CD4-positive, alpha-beta memory T cell (primary cell): Measurements from ENCODE around the gene PSPH. TPM values are rescaled to one million over a fixed set of nuclear protein-coding genes. Genes with fewer than 3 reads are reported as not detected.

ENCODE experiments used
- CTCF ChIA-PET: fragments of 350-600 bp; sonication (Branson Sonifier 250); formaldehyde crosslinking; loops from one replicate; lab custom pipeline; 2021; ENCODE audit warnings: inconsistent platforms; ENCODE audit not compliant: partially characterized antibody; lab: Charles Lee
- POLR2A ChIA-PET: fragments of 350-600 bp; sonication (Branson Sonifier 250); formaldehyde crosslinking; loops from one replicate; lab custom pipeline; 2021; ENCODE audit not compliant: partially characterized antibody; lab: Charles Lee
- DNase-seq, 5 donors: peaks; one replicate each; pipeline versions ENCODE4 v3.0.0 to v3.0.0-alpha.2; 2020 to 2022; ENCODE audit warnings: mixed read lengths in 1 of 5
- H3K27ac ChIP-seq: one replicate; pipeline ENCODE4 v1.7.0; 2013; ENCODE audit warnings: low read depth, low read length
- H3K27me3 ChIP-seq: 2 replicates; pipeline ENCODE4 v1.7.0; 2013; ENCODE audit warnings: mild to moderate bottlenecking, low read length, moderate library complexity; ENCODE audit not compliant: insufficient read depth
- H3K36me3 ChIP-seq: 2 replicates; pipeline ENCODE4 v1.7.0; 2013; ENCODE audit warnings: mild to moderate bottlenecking, low read length, moderate library complexity; ENCODE audit not compliant: insufficient read depth
- H3K4me1 ChIP-seq: 2 replicates; pipeline ENCODE4 v1.7.0; 2013; ENCODE audit warnings: mild to moderate bottlenecking, low read length, moderate library complexity; ENCODE audit not compliant: insufficient read depth
- H3K4me3 ChIP-seq, 2 donors: one replicate each; pipeline ENCODE4 v1.7.0; 2013; ENCODE audit warnings: low read length in 2 of 2, mild to moderate bottlenecking in 1 of 2
- H3K9me3 ChIP-seq, 2 donors: one replicate each; pipeline ENCODE4 v1.7.0; 2013; ENCODE audit warnings: low read length in 2 of 2, control low read depth in 1 of 2; ENCODE audit not compliant: control insufficient read depth in 1 of 2
- H3K27ac Mint-ChIP-seq, 7 donors: one replicate each; pipeline ENCODE4 v1.8.0; 2020 to 2021; ENCODE audit warnings: mixed read lengths in 7 of 7, mild to moderate bottlenecking in 6 of 7, inconsistent platforms in 3 of 7, moderate library complexity in 3 of 7
- H3K27me3 Mint-ChIP-seq, 2 donors: one replicate each; pipeline ENCODE4 v1.8.0; 2020 to 2021; ENCODE audit warnings: mixed read lengths in 2 of 2
- H3K36me3 Mint-ChIP-seq, 2 donors: one replicate each; pipeline ENCODE4 v1.8.0; 2020 to 2021; ENCODE audit warnings: mixed read lengths in 2 of 2, inconsistent platforms in 1 of 2, mild to moderate bottlenecking in 1 of 2
- H3K4me1 Mint-ChIP-seq, 4 donors: one replicate each; pipeline ENCODE4 v1.8.0; 2020 to 2021; ENCODE audit warnings: mixed read lengths in 4 of 4, mild to moderate bottlenecking in 1 of 4
- H3K4me3 Mint-ChIP-seq, 8 donors: one replicate each; pipeline ENCODE4 v1.8.0; 2020 to 2021; ENCODE audit warnings: mixed read lengths in 8 of 8, mild to moderate bottlenecking in 7 of 8, moderate library complexity in 6 of 8, inconsistent platforms in 3 of 8
- H3K9me3 Mint-ChIP-seq, 8 donors: one replicate each; pipeline ENCODE4 v1.8.0; 2020 to 2021; ENCODE audit warnings: mixed read lengths in 8 of 8, mild to moderate bottlenecking in 5 of 8, inconsistent platforms in 3 of 8, moderate library complexity in 1 of 8
- intact Hi-C: fragments of 100-400 bp; cut with micrococcal nuclease; formaldehyde crosslinking; loops from one replicate; pipeline ENCODE4 v1.15.1; 2023
- polyA plus RNA-seq, 2 donors: library from polyadenylated mRNA; unstranded; fragments of 300-500 nt; fragmentation: Illumina TruSeq; gene quantifications; one replicate each; pipeline ENCODE4 v1.2.3, GENCODE V29; 2021
- total RNA-seq, 2 experiments: library from RNA; stranded (reverse); gene quantifications; one replicate each; pipeline ENCODE4 v1.2.3, GENCODE V29; 2021

Gene PSPH
- total and polyA plus RNA-seq, 4 experiments from 2014 or later = 2.1 to 8.0 (median 4.2) TPM

DNA sequence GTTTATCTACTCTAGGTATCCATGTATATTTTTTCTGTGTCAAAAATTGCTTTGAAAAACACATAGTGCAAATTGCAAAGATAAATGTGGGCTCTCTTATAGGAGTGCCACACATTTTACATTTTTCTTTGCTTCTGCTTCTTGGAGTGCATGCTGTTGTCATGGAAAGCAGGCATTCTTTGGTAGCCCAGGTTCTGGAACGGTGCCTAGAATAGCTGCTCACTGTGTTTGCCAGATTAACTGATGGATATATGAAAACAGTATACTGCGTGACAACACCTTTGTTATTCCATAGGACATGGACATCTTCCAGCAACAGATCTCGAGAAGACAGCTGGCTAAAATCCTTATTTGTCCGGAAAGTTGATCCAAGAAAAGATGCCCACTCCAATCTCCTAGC lies 73.4 kb downstream of the PSPH start:
- no peaks in the 10 kb centered on the region for H3K9me3 Mint-ChIP-seq
- H3K27ac ChIP-seq = no peak overlapping the region
- H3K9me3 ChIP-seq = no peaks in the 10 kb centered on the region
- ChIA-PET CTCF (interaction anchor here (1.3 to 4.3 kb wide), 2 partner anchors 13 to 23 kb away, joined by 4 to 20 read pairs; partner anchors contain the start of gene NIPSNAP2), POLR2A (no interaction called here)
- peaks cover 7 to 20% (median 11%) of the 10 kb centered on the region in 4 donors for H3K4me1 Mint-ChIP-seq
- intact Hi-C loops = no loop called here
- H3K27me3 Mint-ChIP-seq = no peaks in the 10 kb centered on the region
- no peak overlapping the region for H3K4me3 Mint-ChIP-seq
- no peaks in the 10 kb centered on the region for H3K27me3 ChIP-seq
- H3K4me3 ChIP-seq = no peak overlapping the region
- H3K36me3 ChIP-seq = peaks cover 31% of the 10 kb centered on the region
- H3K36me3 Mint-ChIP-seq = peaks cover 19 to 52% of the 10 kb centered on the region in 2 donors
- DNase-seq = no peak
- peak overlapping the region in 2 of 7 donors; percentile 4 to 79 for H3K27ac Mint-ChIP-seq
- no peaks in the 10 kb centered on the region for H3K4me1 ChIP-seq

DNA sequence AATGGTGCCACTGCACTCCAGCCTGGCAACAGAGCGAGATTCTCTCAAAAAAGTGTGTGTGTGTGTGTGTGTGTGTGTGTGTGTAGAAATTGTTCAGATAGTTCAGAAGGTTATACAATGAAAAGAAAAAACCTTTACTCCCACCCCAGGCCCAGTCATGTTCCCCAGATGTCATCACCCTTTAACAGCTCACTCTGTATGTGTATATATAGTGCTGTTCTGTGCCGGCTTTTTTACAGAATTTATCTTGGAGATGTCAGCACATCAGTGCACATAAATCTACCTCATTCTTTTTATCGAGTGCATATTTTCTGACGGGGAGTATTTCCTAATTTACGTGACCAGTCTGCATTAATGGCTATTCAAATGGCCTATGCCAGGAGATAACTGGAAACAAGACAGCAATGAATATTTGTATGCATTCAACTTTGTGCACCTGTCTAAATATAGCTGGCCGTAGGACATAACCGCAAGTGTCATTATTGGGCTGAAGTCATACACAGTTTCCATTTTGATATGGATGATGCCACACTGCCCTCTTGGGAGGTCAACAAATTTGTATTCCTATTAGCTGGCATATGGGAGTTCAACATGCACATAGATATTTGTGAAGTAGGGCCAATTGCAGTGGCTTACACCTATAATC lies 75.1 kb downstream of the PSPH start:
- CTCF ChIA-PET = no interaction called here
- Histone ChIP-seq H3K4me1 (peaks cover 2% of the 10 kb centered on the region), H3K27me3 (no peaks in the 10 kb centered on the region), H3K9me3 (no peaks in the 10 kb centered on the region), H3K4me3 (no peak overlapping the region), H3K36me3 (peaks cover 21% of the 10 kb centered on the region), H3K27ac (no peak overlapping the region)
- Mint-ChIP-seq H3K9me3 (no peaks in the 10 kb centered on the region), H3K4me1 (peaks cover 11 to 25% (median 14%) of the 10 kb centered on the region in 4 donors), H3K4me3 (no peak overlapping the region), H3K27ac (no peak overlapping the region), H3K27me3 (no peaks in the 10 kb centered on the region), H3K36me3 (peaks cover 16 to 42% of the 10 kb centered on the region in 2 donors)
- intact Hi-C loops = no loop called here
- no peak for DNase-seq
- POLR2A ChIA-PET = no interaction called here

DNA sequence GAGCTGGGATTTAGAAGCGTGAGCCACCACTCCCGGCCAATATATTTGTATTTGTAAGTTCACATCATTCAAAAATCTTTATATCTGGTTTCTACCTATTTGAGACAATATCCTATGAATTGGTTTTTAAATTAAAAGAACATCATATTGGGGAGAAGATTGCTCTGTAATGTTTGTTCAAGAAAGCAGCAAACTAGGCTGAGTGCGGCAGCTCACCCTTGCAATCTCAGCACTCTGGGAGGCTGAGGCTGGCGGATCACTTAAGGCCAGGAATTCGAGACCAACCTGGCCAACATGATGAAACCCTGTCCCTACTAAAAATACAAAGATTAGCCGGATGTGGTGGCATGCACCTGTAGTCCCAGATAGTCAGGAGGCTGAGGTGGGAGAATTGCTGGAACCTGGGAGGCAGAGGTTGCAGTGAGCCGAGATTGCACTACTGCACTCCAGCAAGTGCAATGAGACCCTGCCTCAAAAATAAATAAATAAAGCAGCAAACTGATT lies 77.4 kb downstream of the PSPH start:
- Histone ChIP-seq H3K27ac (no peak overlapping the region), H3K36me3 (peaks cover 7% of the 10 kb centered on the region), H3K27me3 (no peaks in the 10 kb centered on the region), H3K4me3 (no peak overlapping the region), H3K9me3 (no peaks in the 10 kb centered on the region), H3K4me1 (peaks cover 6% of the 10 kb centered on the region)
- Mint-ChIP-seq H3K4me3 (no peak overlapping the region), H3K36me3 (peaks cover 10 to 32% of the 10 kb centered on the region in 2 donors), H3K27ac (peak overlapping the region in 1 of 7 donors; percentile 4), H3K4me1 (peaks cover 26 to 42% (median 32%) of the 10 kb centered on the region in 4 donors), H3K9me3 (no peaks in the 10 kb centered on the region), H3K27me3 (no peaks in the 10 kb centered on the region)
- no peak for DNase-seq
- ChIA-PET POLR2A (no interaction called here), CTCF (interaction anchor here (1.1 to 1.4 kb wide), 2 partner anchors 10 to 17 kb away, joined by 3 to 4 read pairs; no protein-coding TSS in a partner anchor)
- intact Hi-C loops = no loop called here

DNA sequence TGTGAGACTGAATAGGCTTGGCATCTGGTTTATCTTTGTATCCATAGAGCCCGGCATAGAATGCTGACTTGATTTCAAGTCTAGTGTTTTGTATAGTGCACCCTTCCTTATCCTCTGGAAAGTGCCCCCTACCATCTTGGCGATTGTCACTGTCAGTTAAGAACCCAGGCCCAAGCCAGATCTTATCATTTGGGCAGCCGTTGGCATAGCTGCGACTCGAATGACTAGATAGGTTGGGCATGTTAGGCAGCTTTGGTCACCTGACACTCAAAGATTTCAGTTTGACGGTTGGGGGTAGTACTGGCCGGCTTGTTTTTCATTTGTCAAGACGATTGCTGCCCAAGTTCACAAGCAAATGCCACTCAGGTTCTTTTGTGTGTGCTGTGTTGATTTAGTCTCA lies 80.3 kb downstream of the PSPH start:
- POLR2A ChIA-PET = no interaction called here

GRCh38 chr7:55970561-55970960 lies 80.7 kb downstream of the PSPH start:
- intact Hi-C loops = no loop called here
- Histone ChIP-seq H3K36me3 (no peaks in the 10 kb centered on the region), H3K27ac (no peak overlapping the region), H3K4me1 (peaks cover 8% of the 10 kb centered on the region), H3K9me3 (no peaks in the 10 kb centered on the region), H3K4me3 (no peak overlapping the region), H3K27me3 (no peaks in the 10 kb centered on the region)
- DNase-seq = no peak
- Mint-ChIP-seq H3K4me3 (no peak overlapping the region), H3K36me3 (peaks cover 11 to 19% of the 10 kb centered on the region in 2 donors), H3K4me1 (peaks cover 31 to 56% (median 45%) of the 10 kb centered on the region in 4 donors), H3K27me3 (no peaks in the 10 kb centered on the region), H3K9me3 (peaks cover 0 to 2% (median 0%) of the 10 kb centered on the region in 8 donors), H3K27ac (peak overlapping the region in 3 of 7 donors; percentile 13 to 83 (median 24))
- POLR2A ChIA-PET = no interaction called here
- CTCF ChIA-PET = no interaction called here

More for the DNA sequence above, 80.3 kb downstream of the PSPH start:
- Histone ChIP-seq H3K27me3 (no peaks in the 10 kb centered on the region), H3K36me3 (no peaks in the 10 kb centered on the region), H3K27ac (no peak overlapping the region), H3K4me3 (no peak overlapping the region), H3K4me1 (peaks cover 6% of the 10 kb centered on the region), H3K9me3 (no peaks in the 10 kb centered on the region)
- no peak for DNase-seq
- H3K9me3 Mint-ChIP-seq = peaks cover 0 to 2% (median 0%) of the 10 kb centered on the region in 8 donors
- peaks cover 29 to 52% (median 43%) of the 10 kb centered on the region in 4 donors for H3K4me1 Mint-ChIP-seq
- no peaks in the 10 kb centered on the region for H3K27me3 Mint-ChIP-seq
- H3K4me3 Mint-ChIP-seq = no peak overlapping the region
- CTCF ChIA-PET = no interaction called here
- H3K27ac Mint-ChIP-seq = peak overlapping the region in 3 of 7 donors; percentile 5 to 83 (median 24)
- peaks cover 11 to 19% of the 10 kb centered on the region in 2 donors for H3K36me3 Mint-ChIP-seq
- intact Hi-C loops = no loop called here

DNA sequence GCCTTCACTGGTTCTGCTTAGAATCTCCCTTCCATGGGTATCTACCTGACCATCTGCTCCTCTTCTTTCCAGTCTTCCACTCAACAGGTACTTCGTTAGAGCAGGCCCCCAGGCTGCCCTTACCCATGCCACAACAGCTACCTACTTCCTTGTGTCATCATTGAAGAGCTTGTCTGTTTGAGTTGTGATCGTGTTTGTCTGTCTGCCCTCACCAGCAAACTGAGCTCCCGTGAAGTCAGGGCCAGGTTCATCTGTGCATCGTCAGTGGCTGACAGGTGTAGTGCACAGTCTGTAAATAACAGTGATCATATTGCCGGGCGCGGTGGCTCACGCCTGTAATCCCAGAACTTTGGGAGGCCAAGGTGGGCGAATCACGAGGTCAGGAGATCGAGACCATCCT lies 81.9 kb downstream of the PSPH start:
- Histone ChIP-seq H3K27me3 (no peaks in the 10 kb centered on the region), H3K9me3 (no peaks in the 10 kb centered on the region), H3K4me3 (no peak overlapping the region), H3K27ac (no peak overlapping the region), H3K36me3 (no peaks in the 10 kb centered on the region), H3K4me1 (peaks cover 11% of the 10 kb centered on the region)
- H3K9me3 Mint-ChIP-seq = peaks cover 0 to 2% (median 0%) of the 10 kb centered on the region in 8 donors
- intact Hi-C loops = loop anchor here (5.0 to 10.0 kb wide), 2 partner anchors 82 to 505 kb away; partner anchors contain the start of gene ZNF713
- peaks cover 31 to 56% (median 40%) of the 10 kb centered on the region in 4 donors for H3K4me1 Mint-ChIP-seq
- peak overlapping the region in 4 of 7 donors; percentile 41 to 69 (median 54) for H3K27ac Mint-ChIP-seq
- peaks cover 11 to 13% of the 10 kb centered on the region in 2 donors for H3K36me3 Mint-ChIP-seq
- ChIA-PET CTCF (no interaction called here), POLR2A (no interaction called here)
- DNase-seq = no peak
- H3K27me3 Mint-ChIP-seq = no peaks in the 10 kb centered on the region
- peak overlapping the region in 3 of 8 donors; percentile 3 to 11 (median 3) for H3K4me3 Mint-ChIP-seq

DNA sequence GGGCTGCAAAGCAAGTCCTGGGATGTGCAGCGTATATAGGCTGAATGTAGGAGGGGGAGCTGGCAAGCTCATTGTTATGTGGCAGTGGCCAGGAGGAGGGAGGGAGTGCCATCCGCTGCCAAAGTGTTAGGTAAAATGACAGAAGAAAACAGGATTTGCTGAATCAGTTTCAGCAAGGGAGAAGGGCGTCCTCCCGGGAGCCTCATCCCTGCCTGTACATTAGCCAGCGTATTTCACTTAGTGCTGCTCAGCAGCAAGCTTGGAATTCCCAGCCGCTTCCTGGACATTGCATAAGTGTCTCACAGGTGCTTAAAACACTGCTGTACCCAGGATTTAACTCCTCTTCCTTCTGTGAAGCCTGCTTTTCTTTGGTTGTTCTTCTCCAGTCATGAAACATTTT lies 84.4 kb downstream of the PSPH start:
- peaks cover 40 to 68% (median 49%) of the 10 kb centered on the region in 4 donors for H3K4me1 Mint-ChIP-seq
- Histone ChIP-seq H3K4me3 (no peak overlapping the region), H3K9me3 (no peaks in the 10 kb centered on the region), H3K4me1 (peaks cover 20% of the 10 kb centered on the region), H3K27ac (no peak overlapping the region), H3K36me3 (no peaks in the 10 kb centered on the region), H3K27me3 (no peaks in the 10 kb centered on the region)
- peaks cover 11% of the 10 kb centered on the region in 2 donors for H3K36me3 Mint-ChIP-seq
- peak overlapping the region in 4 of 7 donors; percentile 30 to 94 (median 66) for H3K27ac Mint-ChIP-seq
- intact Hi-C loops = loop anchor here (5.0 to 10.0 kb wide), 2 partner anchors 80 to 502 kb away; partner anchors contain the start of gene ZNF713
- DNase-seq = no peak
- ChIA-PET CTCF (interaction anchor here (4.3 kb wide), 1 partner anchor 326 kb away, joined by 25 read pairs; no protein-coding TSS in a partner anchor), POLR2A (interaction anchor here (1.0 to 1.8 kb wide), 2 partner anchors 98 to 139 kb away, joined by 4 to 5 read pairs; partner anchors contain the start of gene CHCHD2)
- H3K4me3 Mint-ChIP-seq = peak overlapping the region in 5 of 8 donors; percentile 5 to 69 (median 27)
- H3K27me3 Mint-ChIP-seq = no peaks in the 10 kb centered on the region
- peaks cover 0 to 2% (median 0%) of the 10 kb centered on the region in 8 donors for H3K9me3 Mint-ChIP-seq
